GM12865 (cell line): Measurements from ENCODE around the gene ZNF613.
A peak's percentile ranks its signal among the peaks of the same experiment; 100 is the strongest.

Source experiments
- DNase-seq: peaks from one replicate; pipeline ENCODE4 v3.0.0; 2010; ENCODE audit warnings: low read depth
- H3K4me3 ChIP-seq: 2 replicates; pipeline ENCODE4 v1.5.1; 2011; ENCODE audit warnings: mild to moderate bottlenecking, low read depth, low read length, control low read depth
- CTCF ChIP-seq: IDR thresholded peaks from 2 replicates; pipeline ENCODE4 v1.5.1; 2011; ENCODE audit warnings: low read length, control low read depth, low read depth, inconsistent platforms; ENCODE audit not compliant: insufficient read depth; ENCODE audit errors: missing control alignments

The ZNF613 gene

GRCh38 chr19:51986309-51987291, 59.3 kb downstream of the ZNF613 start, which contains the start of gene ZNF350:
TSS of gene ZNF350 (minus strand) at chr19:51986840. CDS start at chr19:51974360, 12,480 bp downstream.
- peak; percentile 95 for DNase-seq
- TF ChIP-seq CTCF, result no peak
- peak within 1 kb of the TSS; percentile 74 for H3K4me3 ChIP-seq

- no peak for DNase-seq
- no peak overlapping the region for H3K4me3 ChIP-seq
- TF ChIP-seq CTCF, result no peak
Measured at GRCh38 chr19:51993422-51993821, 66.2 kb downstream of the ZNF613 start.

GRCh38 chr19:51994048-51994644, 66.9 kb downstream of the ZNF613 start:
- DNase-seq, result no peak
- H3K4me3 ChIP-seq, result no peak overlapping the region
- TF ChIP-seq CTCF, result no peak
